ENCODE measurements around the gene DPP10.

DPP10 gene

GRCh38 chr2:115691409-115691808 is 1249.0 kb downstream of the DPP10 start:
- no peak overlapping the region for H4K91ac ChIP-seq (ENCODE audit: low read depth, low read length, poor library complexity)
- H3K4me2 ChIP-seq (ENCODE audit: insufficient read depth, low read length, poor library complexity, severe bottlenecking): no peak overlapping the region
- no peak overlapping the region for H2BK15ac ChIP-seq (ENCODE audit: low read length)
- H3K79me1 ChIP-seq (ENCODE audit: low read depth, low read length): no peaks in the 10 kb centered on the region
- H2BK12ac ChIP-seq (ENCODE audit: low read length): no peak overlapping the region
- no peak overlapping the region for H3K9ac ChIP-seq (ENCODE audit: low read depth, low read length, poor library complexity)
- no peaks in the 10 kb centered on the region for H3K4me1 ChIP-seq (ENCODE audit: control insufficient read depth in 2 of 2, insufficient read depth in 1 of 2, low read depth in 1 of 2, low read length in 2 of 2)
- no peak overlapping the region for H3K14ac ChIP-seq (ENCODE audit: low read length)
- H3K27ac ChIP-seq (replicated peaks; ENCODE audit: low read length): no peak overlapping the region
- no peak overlapping the region for H4K8ac ChIP-seq (ENCODE audit: low read depth, low read length)
- no peak overlapping the region for H2AK5ac ChIP-seq (ENCODE audit: low read depth, low read length)
- H3K23ac ChIP-seq (ENCODE audit: low read depth, low read length, poor library complexity): no peak overlapping the region
- no peak overlapping the region for H2BK5ac ChIP-seq (ENCODE audit: low read length)
- no peak overlapping the region for H3K4me3 ChIP-seq (ENCODE audit: low read length in 2 of 2)
- H3K18ac ChIP-seq (ENCODE audit: low read length): no peak overlapping the region
- DNase-seq (ENCODE audit: low spot score): no peak
- H3K4ac ChIP-seq (ENCODE audit: low read length): no peak overlapping the region
- H3K9me3 ChIP-seq (replicated peaks in 1 of 2; ENCODE audit: control insufficient read depth in 2 of 2, insufficient read depth in 1 of 2, low read depth in 1 of 2, low read length in 2 of 2): no peaks in the 10 kb centered on the region
- H3K27me3 ChIP-seq (ENCODE audit: control insufficient read depth in 3 of 3, insufficient read depth in 3 of 3, low read depth in 1 of 3, low read length in 3 of 3): no peaks in the 10 kb centered on the region
- H2AFZ ChIP-seq (ENCODE audit: low read length): no peak overlapping the region
- WGBS, 2 donors (ENCODE audit: extremely low coverage in 2 of 2, insufficient read length in 2 of 2, insufficient replicate concordance in 1 of 2): no CpG with 5 or more reads among the region's 1 CpG
- H3K36me3 ChIP-seq (replicated peaks in 1 of 2; ENCODE audit: control insufficient read depth in 2 of 2, insufficient read depth in 2 of 2, low read length in 2 of 2): no peaks in the 10 kb centered on the region
- no peak overlapping the region for H2BK120ac ChIP-seq (ENCODE audit: low read depth, low read length)

GRCh38 chr2:115694651-115695050 is 1252.2 kb downstream of the DPP10 start:
- H3K23ac ChIP-seq (ENCODE audit: low read depth, low read length, poor library complexity): no peak overlapping the region
- no peak overlapping the region for H3K18ac ChIP-seq (ENCODE audit: low read length)
- no peaks in the 10 kb centered on the region for H3K9me3 ChIP-seq (replicated peaks in 1 of 2; ENCODE audit: control insufficient read depth in 2 of 2, insufficient read depth in 1 of 2, low read depth in 1 of 2, low read length in 2 of 2)
- H3K27ac ChIP-seq (replicated peaks; ENCODE audit: low read length): no peak overlapping the region
- no peak overlapping the region for H2BK120ac ChIP-seq (ENCODE audit: low read depth, low read length)
- H3K27me3 ChIP-seq (ENCODE audit: control insufficient read depth in 3 of 3, insufficient read depth in 3 of 3, low read depth in 1 of 3, low read length in 3 of 3): no peaks in the 10 kb centered on the region
- no CpG with 5 or more reads among the region's 1 CpG for WGBS, 2 donors (ENCODE audit: extremely low coverage in 2 of 2, insufficient read length in 2 of 2, insufficient replicate concordance in 1 of 2)
- no peak overlapping the region for H4K91ac ChIP-seq (ENCODE audit: low read depth, low read length, poor library complexity)
- H3K9ac ChIP-seq (ENCODE audit: low read depth, low read length, poor library complexity): no peak overlapping the region
- no peaks in the 10 kb centered on the region for H3K36me3 ChIP-seq (replicated peaks in 1 of 2; ENCODE audit: control insufficient read depth in 2 of 2, insufficient read depth in 2 of 2, low read length in 2 of 2)
- no peaks in the 10 kb centered on the region for H3K79me1 ChIP-seq (ENCODE audit: low read depth, low read length)
- H2BK5ac ChIP-seq (ENCODE audit: low read length): no peak overlapping the region
- H2AFZ ChIP-seq (ENCODE audit: low read length): no peak overlapping the region
- H3K4ac ChIP-seq (ENCODE audit: low read length): no peak overlapping the region
- no peak overlapping the region for H2AK5ac ChIP-seq (ENCODE audit: low read depth, low read length)
- no peak overlapping the region for H3K14ac ChIP-seq (ENCODE audit: low read length)
- H3K4me1 ChIP-seq (ENCODE audit: control insufficient read depth in 2 of 2, insufficient read depth in 1 of 2, low read depth in 1 of 2, low read length in 2 of 2): no peaks in the 10 kb centered on the region
- no peak overlapping the region for H2BK12ac ChIP-seq (ENCODE audit: low read length)
- DNase-seq (ENCODE audit: low spot score): no peak
- no peak overlapping the region for H4K8ac ChIP-seq (ENCODE audit: low read depth, low read length)
- no peak overlapping the region for H3K4me2 ChIP-seq (ENCODE audit: insufficient read depth, low read length, poor library complexity, severe bottlenecking)
- no peak overlapping the region for H2BK15ac ChIP-seq (ENCODE audit: low read length)
- H3K4me3 ChIP-seq (ENCODE audit: low read length in 2 of 2): no peak overlapping the region

- H2BK120ac ChIP-seq (ENCODE audit: low read depth, low read length): no peak overlapping the region
- H2AFZ ChIP-seq (ENCODE audit: low read length): no peak overlapping the region
- no peak overlapping the region for H3K4me3 ChIP-seq (ENCODE audit: low read length in 2 of 2)
- no peak overlapping the region for H3K23ac ChIP-seq (ENCODE audit: low read depth, low read length, poor library complexity)
- H3K14ac ChIP-seq (ENCODE audit: low read length): no peak overlapping the region
- H2AK5ac ChIP-seq (ENCODE audit: low read depth, low read length): no peak overlapping the region
- H3K18ac ChIP-seq (ENCODE audit: low read length): no peak overlapping the region
- H3K36me3 ChIP-seq (replicated peaks in 1 of 2; ENCODE audit: control insufficient read depth in 2 of 2, insufficient read depth in 2 of 2, low read length in 2 of 2): no peaks in the 10 kb centered on the region
- no peaks in the 10 kb centered on the region for H3K4me1 ChIP-seq (ENCODE audit: control insufficient read depth in 2 of 2, insufficient read depth in 1 of 2, low read depth in 1 of 2, low read length in 2 of 2)
- H4K91ac ChIP-seq (ENCODE audit: low read depth, low read length, poor library complexity): no peak overlapping the region
- no peak overlapping the region for H2BK5ac ChIP-seq (ENCODE audit: low read length)
- H3K9me3 ChIP-seq (replicated peaks in 1 of 2; ENCODE audit: control insufficient read depth in 2 of 2, insufficient read depth in 1 of 2, low read depth in 1 of 2, low read length in 2 of 2): no peaks in the 10 kb centered on the region
- no peak overlapping the region for H2BK15ac ChIP-seq (ENCODE audit: low read length)
- no peak overlapping the region for H4K8ac ChIP-seq (ENCODE audit: low read depth, low read length)
- WGBS, 2 donors (ENCODE audit: extremely low coverage in 2 of 2, insufficient read length in 2 of 2, insufficient replicate concordance in 1 of 2): no CpG with 5 or more reads among the region's 3 CpGs
- no peak overlapping the region for H3K4me2 ChIP-seq (ENCODE audit: insufficient read depth, low read length, poor library complexity, severe bottlenecking)
- H3K79me1 ChIP-seq (ENCODE audit: low read depth, low read length): no peaks in the 10 kb centered on the region
- H3K27ac ChIP-seq (replicated peaks; ENCODE audit: low read length): no peak overlapping the region
- H3K9ac ChIP-seq (ENCODE audit: low read depth, low read length, poor library complexity): no peak overlapping the region
- DNase-seq (ENCODE audit: low spot score): no peak
- no peaks in the 10 kb centered on the region for H3K27me3 ChIP-seq (ENCODE audit: control insufficient read depth in 3 of 3, insufficient read depth in 3 of 3, low read depth in 1 of 3, low read length in 3 of 3)
- H2BK12ac ChIP-seq (ENCODE audit: low read length): no peak overlapping the region
- H3K4ac ChIP-seq (ENCODE audit: low read length): no peak overlapping the region
Observed at GRCh38 chr2:115733190-115733775, 1290.8 kb downstream of the DPP10 start.

- no peak overlapping the region for H4K91ac ChIP-seq (ENCODE audit: low read depth, low read length, poor library complexity)
- no peak overlapping the region for H3K14ac ChIP-seq (ENCODE audit: low read length)
- H3K9ac ChIP-seq (ENCODE audit: low read depth, low read length, poor library complexity): no peak overlapping the region
- H3K79me1 ChIP-seq (ENCODE audit: low read depth, low read length): no peaks in the 10 kb centered on the region
- no peak overlapping the region for H2BK15ac ChIP-seq (ENCODE audit: low read length)
- no peak overlapping the region for H3K23ac ChIP-seq (ENCODE audit: low read depth, low read length, poor library complexity)
- H3K36me3 ChIP-seq (replicated peaks in 1 of 2; ENCODE audit: control insufficient read depth in 2 of 2, insufficient read depth in 2 of 2, low read length in 2 of 2): no peaks in the 10 kb centered on the region
- no peak overlapping the region for H3K4me3 ChIP-seq (ENCODE audit: low read length in 2 of 2)
- H2BK5ac ChIP-seq (ENCODE audit: low read length): no peak overlapping the region
- H3K27ac ChIP-seq (replicated peaks; ENCODE audit: low read length): no peak overlapping the region
- no peak for DNase-seq (ENCODE audit: low spot score)
- no peak overlapping the region for H3K18ac ChIP-seq (ENCODE audit: low read length)
- no peak overlapping the region for H2AK5ac ChIP-seq (ENCODE audit: low read depth, low read length)
- H3K27me3 ChIP-seq (ENCODE audit: control insufficient read depth in 3 of 3, insufficient read depth in 3 of 3, low read depth in 1 of 3, low read length in 3 of 3): no peaks in the 10 kb centered on the region
- WGBS, 2 donors (ENCODE audit: extremely low coverage in 2 of 2, insufficient read length in 2 of 2, insufficient replicate concordance in 1 of 2): no CpG with 5 or more reads among the region's 5 CpGs
- no peak overlapping the region for H3K4me2 ChIP-seq (ENCODE audit: insufficient read depth, low read length, poor library complexity, severe bottlenecking)
- no peaks in the 10 kb centered on the region for H3K4me1 ChIP-seq (ENCODE audit: control insufficient read depth in 2 of 2, insufficient read depth in 1 of 2, low read depth in 1 of 2, low read length in 2 of 2)
- H2BK12ac ChIP-seq (ENCODE audit: low read length): no peak overlapping the region
- H3K4ac ChIP-seq (ENCODE audit: low read length): no peak overlapping the region
- no peaks in the 10 kb centered on the region for H3K9me3 ChIP-seq (replicated peaks in 1 of 2; ENCODE audit: control insufficient read depth in 2 of 2, insufficient read depth in 1 of 2, low read depth in 1 of 2, low read length in 2 of 2)
- H2AFZ ChIP-seq (ENCODE audit: low read length): no peak overlapping the region
- H4K8ac ChIP-seq (ENCODE audit: low read depth, low read length): no peak overlapping the region
- H2BK120ac ChIP-seq (ENCODE audit: low read depth, low read length): no peak overlapping the region
Observed at GRCh38 chr2:115738111-115738510, 1295.7 kb downstream of the DPP10 start.
